Common myeloid progenitor, CD34-positive (primary cell): ENCODE measurements around the gene CDKL1.

Source experiments
- CTCF ChIA-PET: fragments of 350-600 bp; sonication (Branson Sonifier 250); formaldehyde crosslinking; loops from one replicate; lab custom pipeline; 2021; ENCODE audit warnings: antibody characterized with exemption; lab: Charles Lee
- POLR2A ChIA-PET: fragments of 350-600 bp; sonication (Branson Sonifier 250); formaldehyde crosslinking; loops from one replicate; lab custom pipeline; 2021; ENCODE audit warnings: antibody characterized with exemption; lab: Charles Lee
- DNase-seq, 3 donors: peaks; one replicate each; pipeline versions ENCODE4 v3.0.0 to v3.0.0-alpha.2; 2013
- H3K27ac ChIP-seq, 2 experiments: 1 replicate in 1 of 2; 2 replicates in 1 of 2; pipeline ENCODE4 v1.7.0; 2013; ENCODE audit warnings: inconsistent platforms in 2 of 2, low read length in 2 of 2, mild to moderate bottlenecking in 2 of 2, low read depth in 1 of 2, moderate library complexity in 1 of 2; ENCODE audit not compliant: severe bottlenecking in 2 of 2, insufficient read depth in 1 of 2, poor library complexity in 1 of 2
- H3K27me3 ChIP-seq, 5 experiments: replicated peaks in 2 of 5; 1 replicate in 3 of 5; 2 replicates in 2 of 5; pipeline versions ENCODE4 v1.6.1 to v1.7.0; 2013; ENCODE audit warnings: low read length in 4 of 5, mild to moderate bottlenecking in 2 of 5, moderate library complexity in 2 of 5, inconsistent platforms in 1 of 5; ENCODE audit not compliant: insufficient read depth in 5 of 5, control insufficient read depth in 4 of 5
- H3K36me3 ChIP-seq, 4 experiments: 1 replicate in 2 of 4; 2 replicates in 2 of 4; pipeline versions ENCODE4 v1.6.1 to v1.7.0; 2013; ENCODE audit warnings: low read length in 3 of 4, control low read depth in 1 of 4, mild to moderate bottlenecking in 1 of 4; ENCODE audit not compliant: control insufficient read depth in 4 of 4, insufficient read depth in 4 of 4
- H3K4me1 ChIP-seq, 4 experiments: 1 replicate in 3 of 4; 2 replicates in 1 of 4; pipeline versions ENCODE4 v1.6.1 to v1.7.1; 2013; ENCODE audit warnings: low read length in 3 of 4, mild to moderate bottlenecking in 3 of 4, control low read depth in 1 of 4, inconsistent platforms in 1 of 4, moderate library complexity in 1 of 4; ENCODE audit not compliant: control insufficient read depth in 4 of 4, insufficient read depth in 4 of 4; ENCODE audit errors: control extremely low read depth in 1 of 4
- H3K4me3 ChIP-seq, 7 experiments: 1 replicate in 4 of 7; 2 replicates in 3 of 7; pipeline versions ENCODE4 v1.5.1 to v1.7.0; 2013; ENCODE audit warnings: mild to moderate bottlenecking in 7 of 7, low read length in 6 of 7, moderate library complexity in 6 of 7, inconsistent platforms in 2 of 7, low read depth in 2 of 7, control low read depth in 1 of 7; ENCODE audit not compliant: insufficient read depth in 4 of 7, control insufficient read depth in 1 of 7; ENCODE audit errors: extremely low read depth in 1 of 7
- H3K9me3 ChIP-seq, 5 experiments: 1 replicate in 4 of 5; 2 replicates in 1 of 5; pipeline versions ENCODE4 v1.6.1 to v1.7.1; 2013; ENCODE audit warnings: low read length in 4 of 5, mild to moderate bottlenecking in 2 of 5, inconsistent platforms in 1 of 5, low read depth in 1 of 5, moderate library complexity in 1 of 5; ENCODE audit not compliant: control insufficient read depth in 4 of 5, insufficient read depth in 2 of 5; ENCODE audit errors: control extremely low read depth in 1 of 5
- WGBS: methylation state at CpG from one replicate; pipeline ENCODE4 v1.1.5; 2013; ENCODE audit not compliant: insufficient coverage; 5-methylcytosine and 5-hydroxymethylcytosine counted together

CDKL1 gene

DNA sequence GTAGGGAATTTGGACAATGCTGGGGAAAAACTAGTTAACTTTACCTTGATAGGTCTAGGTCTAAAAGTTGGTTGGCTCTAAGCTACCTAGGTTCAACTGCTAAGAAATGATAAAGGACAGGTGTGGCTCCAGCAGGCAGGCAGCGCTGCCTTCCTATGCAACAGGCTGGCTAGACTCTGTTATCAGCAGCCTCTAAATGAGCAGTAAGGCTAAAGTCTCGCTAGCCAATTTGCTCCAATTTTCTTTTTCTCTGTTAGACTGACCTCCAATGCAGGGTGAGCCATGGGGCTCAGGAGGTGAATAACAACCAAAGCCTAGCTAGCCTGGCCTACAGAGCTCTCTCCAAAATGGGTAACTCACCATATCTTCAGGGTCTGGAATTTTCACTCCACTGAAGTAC is 58.1 kb downstream of the CDKL1 start:
- peaks cover 17 to 37% (median 30%) of the 10 kb centered on the region in 4 experiments for H3K4me1 ChIP-seq
- WGBS = 96% methylated on average over 2 of the region's 2 CpGs
- no peak overlapping the region for H3K27ac ChIP-seq
- DNase-seq = no peak
- no peaks in the 10 kb centered on the region for H3K27me3 ChIP-seq
- POLR2A ChIA-PET = no interaction called here
- CTCF ChIA-PET = interaction anchor here (0.7 to 3.9 kb wide), 3 partner anchors 10 to 18 kb away, joined by 3 to 16 read pairs (median 15); no protein-coding TSS in a partner anchor
- no peaks in the 10 kb centered on the region for H3K9me3 ChIP-seq
- peaks cover 0 to 8% (median 1%) of the 10 kb centered on the region in 4 experiments for H3K36me3 ChIP-seq
- no peak overlapping the region for H3K4me3 ChIP-seq

GRCh38 chr14:50335989-50336824 is 60.5 kb downstream of the CDKL1 start:
- ChIA-PET POLR2A (interaction anchor here (0.7 to 1.2 kb wide), 2 partner anchors 175 to 196 kb away, joined by 5 to 8 read pairs; partner anchors contain the start of gene MAP4K5), CTCF (interaction anchor here (0.7 to 3.1 kb wide), 6 partner anchors 12 to 75 kb away, joined by 3 to 20 read pairs (median 3); no protein-coding TSS in a partner anchor)
- 5% methylated on average over 7 of the region's 7 CpGs for WGBS
- H3K36me3 ChIP-seq = peaks cover 2 to 15% (median 8%) of the 10 kb centered on the region in 4 experiments
- no peaks in the 10 kb centered on the region for H3K27me3 ChIP-seq
- peaks cover 13 to 24% (median 20%) of the 10 kb centered on the region in 4 experiments for H3K4me1 ChIP-seq
- peak; percentile 38 to 85 (median 64) for DNase-seq
- H3K4me3 ChIP-seq = peak overlapping the region in 6 of 7 experiments; percentile 13 to 62 (median 32)
- H3K27ac ChIP-seq = peak overlapping the region in 1 of 2 experiments; percentile 75
- no peaks in the 10 kb centered on the region for H3K9me3 ChIP-seq

DNA sequence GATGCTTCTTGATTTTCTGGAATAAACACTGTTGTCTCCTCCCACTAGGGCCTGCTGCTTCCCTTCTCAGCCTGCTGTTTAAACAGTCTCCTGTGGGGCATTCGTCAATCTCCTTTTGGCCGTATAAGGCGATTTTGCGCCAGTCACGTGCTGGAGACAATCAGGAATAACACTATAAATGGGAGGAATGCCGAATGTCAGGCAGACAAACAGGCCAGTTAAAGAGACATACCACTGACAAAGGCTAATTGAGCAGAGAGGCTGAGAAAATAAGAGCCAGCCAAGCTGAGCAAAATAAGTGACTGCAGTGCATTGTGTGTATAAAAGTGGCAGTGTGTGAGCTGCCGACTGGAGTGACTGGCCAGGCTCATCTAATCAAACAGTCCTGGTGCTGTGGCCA is 61.3 kb downstream of the CDKL1 start:
- H3K27ac ChIP-seq = peak overlapping the region in 1 of 2 experiments; percentile 75
- H3K9me3 ChIP-seq = no peaks in the 10 kb centered on the region
- 76% methylated on average over 6 of the region's 7 CpGs for WGBS
- no peaks in the 10 kb centered on the region for H3K27me3 ChIP-seq
- peak in 1 of 3 donors; percentile 27 for DNase-seq
- H3K4me3 ChIP-seq = no peak overlapping the region
- POLR2A ChIA-PET = no interaction called here
- peaks cover 3 to 15% (median 9%) of the 10 kb centered on the region in 4 experiments for H3K36me3 ChIP-seq
- CTCF ChIA-PET = interaction anchor here (0.7 to 3.1 kb wide), 6 partner anchors 14 to 197 kb away, joined by 3 to 20 read pairs (median 3); partner anchors contain the start of gene MAP4K5
- H3K4me1 ChIP-seq = peaks cover 13 to 24% (median 20%) of the 10 kb centered on the region in 4 experiments

- no peak overlapping the region for H3K4me3 ChIP-seq
- ChIA-PET CTCF (interaction anchor here (0.7 to 4.4 kb wide), 4 partner anchors 13 to 23 kb away, joined by 3 to 26 read pairs (median 12); partner anchors contain the start of genes DMAC2L and L2HGDH), POLR2A (no interaction called here)
- H3K9me3 ChIP-seq = no peaks in the 10 kb centered on the region
- peaks cover 9 to 18% (median 15%) of the 10 kb centered on the region in 4 experiments for H3K36me3 ChIP-seq
- H3K27me3 ChIP-seq = no peaks in the 10 kb centered on the region
- no peak overlapping the region for H3K27ac ChIP-seq
- peaks cover 13 to 24% (median 20%) of the 10 kb centered on the region in 4 experiments for H3K4me1 ChIP-seq
- no peak for DNase-seq
- 100% methylated on average over 8 of the region's 8 CpGs for WGBS
Measured at GRCh38 chr14:50334211-50334610, 62.5 kb downstream of the CDKL1 start.

DNA sequence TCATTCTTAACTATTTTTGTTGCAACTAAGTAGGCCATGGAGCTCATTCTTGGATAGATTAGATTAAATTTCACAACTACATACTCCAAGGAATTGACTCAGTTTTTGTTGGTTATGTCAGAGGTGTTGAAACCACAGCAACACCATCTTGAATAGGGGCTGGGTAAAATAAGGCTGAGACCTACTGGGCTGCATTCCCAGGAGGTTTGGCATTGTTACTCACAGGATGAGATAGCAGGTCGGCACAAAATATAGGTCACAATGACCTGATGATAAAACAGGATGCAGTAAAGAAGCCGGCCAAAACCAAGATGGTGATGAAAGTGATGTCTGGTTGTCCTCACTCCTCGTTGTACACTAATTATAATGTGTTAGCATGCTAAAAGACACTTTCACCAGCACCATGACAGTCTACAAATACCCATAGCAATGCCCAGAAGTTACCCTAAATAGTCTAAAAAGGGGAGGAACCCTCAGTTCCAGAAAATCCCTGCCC is 63.6 kb downstream of the CDKL1 start:
- H3K4me3 ChIP-seq = no peak overlapping the region
- H3K9me3 ChIP-seq = no peaks in the 10 kb centered on the region
- no peaks in the 10 kb centered on the region for H3K27me3 ChIP-seq
- H3K4me1 ChIP-seq = peaks cover 13 to 24% (median 20%) of the 10 kb centered on the region in 4 experiments
- H3K36me3 ChIP-seq = peaks cover 7 to 20% (median 17%) of the 10 kb centered on the region in 4 experiments
- 100% methylated on average over 1 of the region's 3 CpGs for WGBS
- no peak for DNase-seq
- POLR2A ChIA-PET = no interaction called here
- H3K27ac ChIP-seq = no peak overlapping the region
- CTCF ChIA-PET = interaction anchor here (0.9 to 4.4 kb wide), 2 partner anchors 12 to 22 kb away, joined by 3 to 26 read pairs; partner anchors contain the start of genes DMAC2L and L2HGDH

- ChIA-PET CTCF (interaction anchor here (1.3 to 4.4 kb wide), 3 partner anchors 10 to 111 kb away, joined by 3 to 26 read pairs (median 3); no protein-coding TSS in a partner anchor), POLR2A (no interaction called here)
- H3K27ac ChIP-seq = no peak overlapping the region
- H3K9me3 ChIP-seq = no peaks in the 10 kb centered on the region
- DNase-seq = no peak
- no peaks in the 10 kb centered on the region for H3K27me3 ChIP-seq
- peaks cover 12 to 23% (median 17%) of the 10 kb centered on the region in 4 experiments for H3K4me1 ChIP-seq
- no peak overlapping the region for H3K4me3 ChIP-seq
- H3K36me3 ChIP-seq = peaks cover 7 to 21% (median 17%) of the 10 kb centered on the region in 4 experiments
Measured at GRCh38 chr14:50331596-50331995, 65.1 kb downstream of the CDKL1 start.
